HG02763 (cell line): ENCODE measurements around the gene ZNF892.
"Not testable (repeated sequence)": the region's sequence is repeated elsewhere in the genome, so short reads cannot be mapped to it uniquely, and the experiment has no call there.

Source experiments
- ATAC-seq: cut with Tn5 transposase; IDR thresholded peaks from one replicate; pipeline ENCODE4 v1.9.1; 2021; ENCODE audit warnings: mild to moderate bottlenecking, moderate library complexity; ENCODE audit not compliant: unreplicated experiment

ZNF892 gene

DNA sequence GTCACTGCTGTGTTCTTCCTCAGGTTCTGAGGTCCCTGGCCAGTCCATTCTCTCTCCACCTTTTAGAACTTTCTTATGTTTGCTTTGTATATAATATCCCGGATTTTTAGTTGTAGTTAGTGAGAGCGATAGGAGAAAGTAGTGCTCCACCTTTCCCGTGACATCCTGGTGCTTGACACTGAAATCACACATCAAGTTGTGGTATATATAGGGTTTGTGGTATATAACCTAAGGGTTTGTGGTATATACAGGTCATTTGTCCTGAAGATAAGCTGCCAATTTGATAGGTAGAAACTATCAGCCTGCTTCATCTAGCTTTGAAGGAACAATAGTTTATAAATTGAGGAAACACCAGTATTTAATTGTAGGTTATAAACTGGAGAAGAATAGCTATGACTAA is 13.1 kb downstream of the ZNF892 start:
- no peak for ATAC-seq

GRCh38 chr2:95225658-95226057 is 18.3 kb downstream of the ZNF892 start:
- no peak for ATAC-seq

DNA sequence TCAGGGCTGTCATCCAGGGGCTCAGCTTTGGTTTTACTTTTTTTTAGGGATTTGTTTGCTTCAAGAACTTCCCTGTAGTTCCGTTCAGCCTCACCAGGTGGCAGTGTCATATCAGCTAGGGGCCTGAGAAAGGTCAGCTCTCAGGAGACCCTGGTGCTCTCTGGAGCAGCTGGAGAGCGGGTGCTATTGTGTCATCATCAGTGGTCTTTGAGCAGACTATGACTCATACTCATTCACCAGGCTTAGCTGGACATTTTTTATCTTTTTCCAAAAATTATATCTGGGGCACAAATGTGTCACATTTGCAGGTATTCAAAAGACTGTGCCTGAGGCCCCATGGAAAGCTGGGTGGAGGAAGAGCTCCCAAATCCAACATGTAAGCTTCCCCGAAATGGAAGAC is 24.4 kb downstream of the ZNF892 start:
- no peak for ATAC-seq

GRCh38 chr2:95232232-95232631 is 24.9 kb downstream of the ZNF892 start:
- no peak for ATAC-seq

- ATAC-seq, result no peak
Observed at GRCh38 chr2:95234286-95234785, 27.0 kb downstream of the ZNF892 start.

DNA sequence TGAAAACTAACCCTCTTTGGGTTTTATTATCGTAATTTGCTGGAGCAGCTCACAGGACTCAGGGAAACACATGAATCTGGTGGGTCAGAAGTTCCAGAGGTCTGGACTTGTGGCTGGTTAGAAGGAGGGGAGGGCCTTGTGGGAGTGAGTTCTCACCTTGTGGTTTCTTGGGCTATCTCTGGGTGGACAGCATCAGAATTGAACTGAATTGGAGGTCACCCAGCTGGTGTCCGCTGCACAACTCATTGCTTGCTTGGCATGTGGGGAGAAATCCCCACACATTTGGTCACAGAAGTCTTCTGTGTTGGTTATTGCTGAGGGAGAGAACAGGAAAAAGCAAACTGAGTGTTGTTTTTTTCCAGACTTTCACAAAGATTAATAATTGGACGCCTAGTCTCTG is 27.5 kb downstream of the ZNF892 start:
- no peak for ATAC-seq

- no peak for ATAC-seq
Observed at GRCh38 chr2:95238131-95238530, 30.8 kb downstream of the ZNF892 start.

DNA sequence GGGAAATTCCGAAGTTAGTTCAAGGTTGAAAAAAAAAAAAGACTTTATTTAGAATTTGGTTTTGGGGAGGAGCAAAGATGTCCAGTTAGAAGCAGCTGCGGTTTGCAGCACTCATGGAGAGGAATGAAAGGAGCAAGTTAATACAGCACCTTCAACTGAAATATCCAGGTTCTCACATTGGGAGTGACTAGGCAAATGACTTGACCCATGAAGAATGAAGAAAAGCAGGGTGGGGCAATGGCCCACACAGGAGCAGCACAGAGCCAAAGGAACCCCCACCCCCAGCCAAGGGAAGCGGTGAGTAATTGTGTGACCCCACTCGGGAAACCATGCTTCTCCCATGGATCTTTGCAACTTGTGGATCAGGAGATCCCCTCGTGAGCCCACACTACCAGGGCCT is 32.8 kb downstream of the ZNF892 start:
- ATAC-seq, result no peak

GRCh38 chr2:95240556-95240955 is 33.2 kb downstream of the ZNF892 start:
- ATAC-seq, result no peak

DNA sequence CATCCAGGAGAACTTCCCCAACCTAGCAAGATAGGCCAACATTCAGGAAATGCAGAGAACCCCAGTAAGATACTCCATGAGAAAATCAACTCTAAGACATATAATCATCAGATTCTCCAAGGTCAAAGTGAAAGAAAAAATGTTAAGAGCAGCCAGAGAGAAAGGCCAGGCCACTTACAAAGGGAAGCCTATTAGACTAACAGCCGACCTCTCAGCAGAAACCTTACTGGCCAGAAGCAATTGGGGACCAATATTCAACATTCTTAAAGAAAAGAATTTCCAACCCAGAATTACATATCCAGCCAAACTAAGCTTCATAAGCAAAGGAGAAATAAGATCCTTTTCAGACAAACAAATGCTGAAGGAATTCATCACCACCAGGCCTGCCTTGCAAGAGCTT is 34.8 kb downstream of the ZNF892 start:
- not testable (repeated sequence) for ATAC-seq
